ENCODE measurements around the gene CDH3.

- TF ChIP-seq CTCF (IDR thresholded peaks at IDR 0.05) (no peak), POLR2A (IDR thresholded peaks at IDR 0.05) (no peak)
Observed at GRCh38 chr16:68686905-68687304, 41.8 kb downstream of the CDH3 start.

All from body of pancreas (tissue), 4 donors.